ENCODE measurements around the gene SRP68. TPM values are rescaled to one million over a fixed set of nuclear protein-coding genes. Genes with fewer than 3 reads are reported as not detected.
A peak's percentile ranks its signal among the peaks of the same experiment; 100 is the strongest.

The SRP68 gene
- total and polyA plus RNA-seq, 9 of the 15 experiments (the other 6 are each of a cell fraction or from before 2014, with no cell fraction given): 29.4 to 92.6 (median 36.2) TPM

- no peak overlapping the region for H3K4me2 ChIP-seq (ENCODE audit: insufficient read depth, low read length)
- 0 out of 2 replicates have a peak overlapping the region, but pooled peaks have one; percentile 34 for H2AFZ ChIP-seq (ENCODE audit: low read depth, low read length)
- FAIRE-seq (no peak), DNase-seq (ENCODE audit: extremely low read depth in 1 of 4, low spot score in 3 of 4) (no peak), ATAC-seq (no peak)
- POLR2A ChIA-PET: interaction anchor here (1.0 kb wide), 1 partner anchor 14 kb away, joined by 5 read pairs; no protein-coding TSS in a partner anchor
- CTCF ChIA-PET (ENCODE audit: low intra/inter-chr PET ratio): no interaction called here
- H3K79me2 ChIP-seq (ENCODE audit: control insufficient read depth, insufficient read depth, low read length): peaks cover 11% of the 10 kb centered on the region
- H3K4me1 ChIP-seq (replicated peaks in 1 of 2; ENCODE audit: control insufficient read depth in 2 of 2, insufficient read depth in 2 of 2, low read length in 2 of 2): peaks cover 12 to 15% of the 10 kb centered on the region in 2 experiments
- no peak overlapping the region for H3K9ac ChIP-seq (ENCODE audit: insufficient read depth in 1 of 2, low read depth in 2 of 2, low read length in 2 of 2)
- BruUV-seq (replicated peaks): no TSS peak
- H3K36me3 ChIP-seq (ENCODE audit: control insufficient read depth, insufficient read depth, low read length): peaks cover 18% of the 10 kb centered on the region; the same call in 2 of the 3 replicates
- in situ Hi-C loops (cut with MboI) (no loop called here), intact Hi-C loops (cut with micrococcal nuclease) (no loop called here)
- H3K27me3 ChIP-seq (ENCODE audit: control insufficient read depth in 2 of 2, insufficient read depth in 2 of 2, low read length in 2 of 2): no peaks in the 10 kb centered on the region
- no peak for TF ChIP-seq CTCF (IDR thresholded peaks at IDR 0.05 in 2 of 3, conservative IDR thresholded peaks at IDR 0.05 in 1 of 3; ENCODE audit: insufficient read depth in 2 of 3, low read depth in 1 of 3, low read length in 3 of 3)
- TF ChIP-seq SPI1 (IDR thresholded peaks at IDR 0.05; ENCODE audit: borderline replicate concordance, low read depth, low read length): 0 out of 2 replicates have a peak, but pooled peaks have one; percentile 15
- no peak overlapping the region for H3K27ac ChIP-seq (ENCODE audit: extremely low read depth, low read depth, low read length)
- WGBS (ENCODE audit: insufficient coverage, low coverage, missing lambda C conversion rate): 96% methylated on average over 5 of the region's 5 CpGs
- H3K4me3 ChIP-seq: no peak overlapping the region
- peaks cover 2% of the 10 kb centered on the region for H3K9me1 ChIP-seq (ENCODE audit: control insufficient read depth, insufficient read depth, low read length)
- H4K20me1 ChIP-seq (replicated peaks; ENCODE audit: control insufficient read depth, insufficient read depth, low read length): no peaks in the 10 kb centered on the region
- H3K9me3 ChIP-seq (replicated peaks; ENCODE audit: control insufficient read depth, insufficient read depth, low read depth, low read length): no peaks in the 10 kb centered on the region
Observed at GRCh38 chr17:76104896-76105231, 32.5 kb upstream of the SRP68 start.
